GM19324 (cell line): Measurements from ENCODE around the gene COMP.
A peak's percentile ranks its signal among the peaks of the same experiment; 100 is the strongest.
"Not testable (repeated sequence)": the region's sequence is repeated elsewhere in the genome, so short reads cannot be mapped to it uniquely, and the experiment has no call there.

Experiments used
- ATAC-seq: cut with Tn5 transposase; IDR thresholded peaks from one replicate; pipeline ENCODE4 v1.9.1; 2021; ENCODE audit warnings: mild to moderate bottlenecking, moderate library complexity; ENCODE audit not compliant: unreplicated experiment, low FRiP score

COMP gene

GRCh38 chr19:18790566-18791314, at the start of gene COMP:
Gene COMP (minus strand): TSS chr19:18791305. CDS start chr19:18791269, 36 bp downstream.
- no peak for ATAC-seq

GRCh38 chr19:18840288-18841267, 49.5 kb upstream of the COMP start:
- no peak for ATAC-seq

GRCh38 chr19:18839465-18840287, 48.6 kb upstream of the COMP start:
- no peak for ATAC-seq

- no peak for ATAC-seq
These were observed 43.5 kb upstream of the COMP start for GRCh38 chr19:18834644-18834984.

GRCh38 chr19:18833849-18834643, 42.9 kb upstream of the COMP start:
- ATAC-seq, result no peak

- no peak for ATAC-seq
These were observed 42.0 kb upstream of the COMP start for GRCh38 chr19:18833141-18833476.

- ATAC-seq, result peak; percentile 23
These were observed 41.4 kb upstream of the COMP start for GRCh38 chr19:18832306-18833140.

- peak; percentile 77 for ATAC-seq
These were observed 40.6 kb upstream of the COMP start, which contains the start of gene UPF1 for GRCh38 chr19:18831524-18832305. Gene UPF1 (plus strand): TSS chr19:18831959. CDS start chr19:18832210, 251 bp downstream.

- no peak for ATAC-seq
These were observed 39.4 kb upstream of the COMP start for GRCh38 chr19:18830488-18830887.

GRCh38 chr19:18828786-18829185, 37.7 kb upstream of the COMP start:
- ATAC-seq, result no peak

GRCh38 chr19:18817574-18817973, 26.5 kb upstream of the COMP start:
- no peak for ATAC-seq

GRCh38 chr19:18816645-18817044, 25.5 kb upstream of the COMP start:
- not testable (repeated sequence) for ATAC-seq

- no peak for ATAC-seq
These were observed 24.6 kb upstream of the COMP start for GRCh38 chr19:18815673-18816072.

GRCh38 chr19:18814063-18814462, 23.0 kb upstream of the COMP start:
- ATAC-seq, result no peak

GRCh38 chr19:18811638-18812037, 20.5 kb upstream of the COMP start:
- not testable (repeated sequence) for ATAC-seq

GRCh38 chr19:18809149-18809868, 18.2 kb upstream of the COMP start:
- no peak for ATAC-seq

GRCh38 chr19:18807861-18808331, 16.8 kb upstream of the COMP start:
- ATAC-seq, result no peak
